ENCODE data around the gene KIAA1958.
"Not testable (repeated sequence)": the region's sequence is repeated elsewhere in the genome, so short reads cannot be mapped to it uniquely, and the experiment has no call there.

Gene KIAA1958

DNA sequence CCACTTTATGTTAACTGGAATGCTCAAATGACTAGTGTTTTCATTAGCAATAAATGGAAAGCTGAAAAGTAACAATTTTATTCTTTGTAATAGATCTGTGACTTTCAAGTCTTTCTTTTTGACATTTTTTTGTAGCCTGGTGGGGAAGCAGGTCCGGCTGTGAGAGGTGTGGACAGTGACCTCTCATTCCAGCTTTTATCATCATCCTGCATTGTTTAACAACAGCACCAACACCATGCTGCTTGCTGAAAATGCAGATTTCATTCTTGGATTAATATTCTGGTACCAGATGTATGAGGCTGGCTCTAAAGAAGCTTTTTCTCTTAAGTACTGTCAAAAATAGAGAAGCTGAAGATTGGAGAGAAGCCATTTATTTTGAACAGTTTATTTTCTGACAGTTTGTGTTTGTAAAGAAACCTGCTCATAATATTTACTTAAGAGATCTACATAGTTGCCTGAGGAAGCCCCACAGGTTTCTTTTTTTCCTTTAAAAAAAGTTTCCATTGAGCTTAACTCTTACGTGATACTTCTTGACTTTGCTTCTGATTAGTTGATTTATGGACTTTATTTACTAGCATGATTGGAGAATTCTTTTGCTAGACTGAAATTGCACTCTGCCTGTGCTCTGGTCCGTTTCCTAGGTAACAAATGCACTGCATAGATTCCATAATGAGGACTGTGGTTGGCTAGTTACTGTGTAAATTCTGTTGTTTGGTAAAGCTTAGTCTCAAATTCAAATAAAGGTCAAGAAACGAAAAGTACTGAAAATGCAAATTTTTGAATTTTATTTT lies 3.4 kb downstream of the KIAA1958 start:
- no peak for DNase-seq

DNA sequence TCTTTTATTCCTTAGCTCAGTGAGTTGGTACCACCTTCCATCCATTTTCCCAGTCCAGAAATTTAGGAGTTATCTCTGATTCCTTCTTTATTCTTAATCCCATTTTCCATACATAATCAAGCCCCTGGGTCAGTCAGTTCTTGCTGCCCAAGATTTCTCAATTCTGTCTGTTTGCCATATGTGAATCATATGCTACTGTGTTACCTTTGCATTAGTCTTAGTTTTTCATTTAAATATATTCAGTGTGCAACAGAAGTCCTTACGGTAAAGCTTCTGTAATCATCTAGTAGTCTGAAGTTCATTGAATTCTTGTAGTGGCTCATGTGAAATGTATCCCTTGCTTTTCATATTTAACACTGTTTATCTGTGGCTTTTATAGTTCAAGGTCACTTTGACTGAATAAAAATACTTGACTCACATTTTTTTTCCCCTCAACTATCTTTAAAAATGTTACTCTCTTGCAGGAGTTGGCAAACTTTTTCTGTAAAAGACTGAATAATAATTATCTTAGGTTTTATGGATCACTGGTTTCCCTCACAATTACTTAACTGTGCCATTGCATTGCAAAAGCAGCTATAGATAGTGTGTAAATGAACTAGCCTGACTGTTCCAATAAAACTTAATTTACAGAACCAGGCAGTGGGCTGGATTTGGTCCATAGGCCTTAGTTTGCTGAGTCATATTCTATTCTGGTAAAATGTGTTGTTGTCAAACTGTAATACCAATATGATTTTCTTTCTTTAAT lies 6.9 kb downstream of the KIAA1958 start:
- DNase-seq: no peak

DNA sequence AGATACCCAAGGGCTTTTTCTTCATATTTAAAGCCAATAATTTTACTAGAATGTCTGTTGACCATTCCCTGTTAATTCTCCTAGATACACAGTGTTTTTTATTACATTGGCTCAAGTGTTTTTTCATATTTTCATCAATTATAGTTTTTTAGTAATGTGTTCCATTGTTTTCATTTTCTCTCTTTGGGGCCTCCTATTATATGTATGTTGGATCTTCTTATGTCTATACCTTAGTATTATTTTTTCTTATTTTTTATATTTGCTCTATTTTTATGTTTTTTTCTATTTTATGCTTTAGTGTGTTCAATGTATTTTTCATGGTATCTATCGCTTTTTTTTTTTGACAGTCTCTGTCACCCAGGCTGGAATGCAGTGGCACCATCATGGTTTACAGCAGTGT lies 7.5 kb downstream of the KIAA1958 start:
- no peak for DNase-seq

DNA sequence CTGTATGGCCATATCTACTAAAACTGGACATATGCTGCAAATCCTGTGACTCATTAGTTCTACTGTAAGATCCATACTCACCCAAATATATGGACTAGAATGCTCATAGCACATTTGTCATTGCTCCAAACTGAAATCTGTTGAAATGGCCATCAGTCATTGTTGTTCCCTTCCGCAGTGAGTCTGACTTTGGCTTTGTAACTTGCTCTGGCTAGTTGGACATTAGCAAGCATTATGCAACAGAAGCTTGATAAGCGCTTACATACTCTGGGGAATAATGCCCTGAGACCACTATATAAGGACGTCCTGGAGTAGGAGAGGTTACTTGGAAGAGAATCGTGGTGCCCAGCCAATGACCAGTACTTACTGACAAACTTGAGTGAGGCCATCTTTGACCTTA lies 9.0 kb downstream of the KIAA1958 start:
- DNase-seq: no peak

DNA sequence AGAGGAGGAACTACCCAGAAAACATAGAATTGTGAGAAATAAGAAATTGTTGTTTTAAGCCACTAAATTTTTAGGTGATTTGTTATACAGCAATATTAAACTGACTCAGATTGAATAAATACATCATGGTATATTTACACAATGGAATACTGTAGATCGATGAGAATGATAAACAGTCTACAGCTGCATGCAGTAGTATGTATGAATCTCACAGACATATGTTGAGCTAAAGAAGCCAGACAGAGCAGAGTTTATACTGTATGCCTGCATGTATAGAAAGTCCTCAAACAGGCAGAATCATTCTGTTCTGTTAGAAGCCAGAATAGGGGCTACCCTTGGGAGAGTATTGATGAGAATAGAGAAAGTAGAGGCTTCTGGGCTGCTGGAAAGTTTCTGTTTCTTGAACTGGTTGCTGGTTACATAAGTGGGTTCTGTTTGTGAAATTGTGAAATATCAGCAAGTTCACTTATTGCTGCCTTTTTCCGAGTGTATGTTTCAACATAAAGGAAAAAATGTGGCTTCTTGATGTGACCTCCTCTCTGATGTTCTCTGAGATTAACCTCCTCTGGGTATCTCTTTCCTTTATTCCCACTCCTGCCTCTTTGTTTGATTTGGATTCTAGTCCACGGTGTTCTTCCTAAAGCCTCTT lies 9.6 kb downstream of the KIAA1958 start:
- DNase-seq: no peak

DNA sequence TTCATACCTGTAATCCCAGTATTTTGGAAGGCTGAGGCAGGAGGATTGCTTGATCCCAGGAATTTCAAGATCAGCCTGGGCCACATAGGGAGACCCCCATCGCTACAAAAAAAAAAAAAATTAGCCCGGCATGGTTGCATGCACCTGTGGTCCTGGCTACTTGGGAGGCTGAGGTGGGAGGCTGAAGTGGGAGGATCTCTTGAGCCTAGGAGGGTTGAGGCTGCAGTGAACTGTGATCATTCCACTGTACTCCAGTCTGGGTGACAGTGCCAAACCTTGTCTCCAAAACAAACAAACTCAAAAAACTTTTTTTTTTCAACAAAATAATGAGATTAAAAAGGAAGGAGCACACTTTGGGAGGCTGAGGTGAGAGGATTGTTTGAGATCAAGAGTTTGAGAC lies 14.2 kb downstream of the KIAA1958 start:
- DNase-seq: no peak

DNA sequence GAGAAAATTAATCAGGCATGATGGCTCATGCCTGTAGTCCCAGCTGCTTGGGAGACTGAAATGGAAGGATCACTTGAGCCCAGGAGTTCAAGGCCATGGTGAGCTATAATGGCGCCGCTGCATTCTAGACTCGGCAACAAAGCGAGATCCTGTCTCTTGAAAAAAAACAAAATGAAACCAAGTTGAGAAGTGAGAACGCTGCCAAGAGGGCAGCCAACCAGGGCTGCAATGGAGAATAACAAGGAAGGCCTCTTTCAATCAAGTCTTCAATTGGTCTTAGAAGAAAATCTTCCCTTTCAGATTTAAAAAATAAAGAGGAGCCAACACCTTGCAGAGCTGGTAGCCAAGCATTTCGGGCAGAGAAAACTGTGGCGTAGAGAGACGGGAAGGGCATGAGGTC lies 14.7 kb downstream of the KIAA1958 start:
- no peak for DNase-seq

DNA sequence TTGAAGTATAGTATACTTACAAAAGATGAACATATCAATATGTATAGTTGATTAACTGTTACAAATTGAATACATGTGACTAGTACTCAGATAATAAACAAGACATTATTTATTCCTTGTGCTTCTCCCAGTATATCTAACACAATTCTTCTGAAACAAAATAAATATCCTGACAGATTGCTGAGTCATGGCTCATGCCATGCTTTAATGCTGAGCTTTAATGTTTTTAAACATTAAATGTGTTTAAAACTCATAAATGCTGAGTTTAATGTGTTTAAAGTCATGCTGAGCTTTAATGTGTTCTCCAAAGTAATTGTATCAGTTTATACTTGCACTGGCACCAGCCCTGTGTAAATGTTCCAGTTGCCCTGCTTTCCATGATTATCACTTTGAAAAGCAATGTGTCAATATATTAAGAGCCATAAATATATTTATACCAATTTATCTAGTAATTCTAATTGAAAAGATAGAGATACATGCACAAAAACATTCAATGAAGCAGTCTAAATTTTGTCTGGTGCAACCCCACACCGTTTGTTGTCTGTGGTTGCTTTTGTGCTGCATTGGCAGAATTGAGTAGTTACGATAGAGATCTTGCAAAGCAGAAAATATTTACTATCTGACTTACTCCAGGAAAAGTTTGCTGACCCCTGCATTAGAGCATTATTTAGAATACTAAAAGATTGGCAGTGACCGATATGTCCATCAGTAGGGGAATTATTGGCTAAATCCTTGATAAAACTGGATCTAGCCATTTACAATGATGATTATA lies 15.7 kb downstream of the KIAA1958 start:
- DNase-seq: no peak

DNA sequence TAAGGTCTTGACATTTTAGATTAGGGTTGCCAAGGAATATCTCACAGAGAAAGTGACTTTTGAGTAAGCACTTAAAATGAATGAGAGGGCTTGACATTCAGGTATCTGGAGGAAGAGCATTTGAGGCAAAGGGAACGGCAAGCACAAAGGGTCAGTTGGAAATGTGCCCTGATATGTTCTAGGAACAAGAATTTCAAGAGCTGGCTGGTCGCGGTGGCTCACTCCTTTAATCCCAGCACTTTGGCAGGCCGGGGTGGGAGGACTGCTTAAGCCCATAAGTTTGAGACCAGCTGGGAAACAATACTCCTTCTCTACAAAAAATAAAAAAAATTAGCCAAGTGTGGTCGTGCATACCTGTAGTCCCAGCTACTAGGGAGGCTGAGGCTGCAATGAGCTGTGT lies 16.5 kb downstream of the KIAA1958 start:
- DNase-seq: no peak

DNA sequence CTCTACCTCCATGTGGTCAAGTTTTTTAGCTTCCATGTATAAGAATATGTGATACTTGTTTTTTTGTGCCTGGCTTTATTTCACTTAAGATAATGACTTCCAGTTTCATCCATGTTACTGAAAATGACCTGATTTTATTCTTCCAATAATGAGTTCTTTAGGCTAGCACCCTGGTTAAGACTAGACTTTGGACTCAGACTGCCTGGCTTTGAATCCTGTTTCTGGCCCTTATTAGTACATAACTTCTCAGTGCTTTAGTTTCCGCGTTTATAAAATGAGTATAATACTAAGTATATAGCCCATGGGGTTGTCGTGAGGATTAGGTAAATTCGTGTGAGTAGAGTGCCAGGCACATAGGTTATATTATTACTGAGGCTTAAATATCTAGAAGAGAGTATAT lies 18.5 kb downstream of the KIAA1958 start:
- no peak for DNase-seq

DNA sequence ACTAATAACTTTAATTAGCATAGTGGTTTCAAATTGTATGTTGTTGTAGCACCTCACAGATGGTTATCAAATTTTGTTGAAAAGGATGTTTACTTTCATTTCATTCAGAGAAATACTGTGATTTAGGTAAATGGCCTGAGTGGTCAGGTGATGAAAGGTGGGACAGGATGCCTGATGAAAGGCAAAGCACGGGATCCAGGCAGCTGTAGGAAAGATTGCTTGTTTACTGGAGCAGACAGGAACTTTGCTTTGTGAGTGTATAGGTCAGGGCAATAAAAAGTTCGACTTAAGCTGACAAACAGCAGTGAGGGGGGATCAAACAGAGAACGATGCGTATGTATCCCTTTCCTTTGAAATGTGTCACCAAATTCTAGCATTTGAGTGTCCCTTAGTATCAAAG lies 19.0 kb downstream of the KIAA1958 start:
- no peak for DNase-seq

DNA sequence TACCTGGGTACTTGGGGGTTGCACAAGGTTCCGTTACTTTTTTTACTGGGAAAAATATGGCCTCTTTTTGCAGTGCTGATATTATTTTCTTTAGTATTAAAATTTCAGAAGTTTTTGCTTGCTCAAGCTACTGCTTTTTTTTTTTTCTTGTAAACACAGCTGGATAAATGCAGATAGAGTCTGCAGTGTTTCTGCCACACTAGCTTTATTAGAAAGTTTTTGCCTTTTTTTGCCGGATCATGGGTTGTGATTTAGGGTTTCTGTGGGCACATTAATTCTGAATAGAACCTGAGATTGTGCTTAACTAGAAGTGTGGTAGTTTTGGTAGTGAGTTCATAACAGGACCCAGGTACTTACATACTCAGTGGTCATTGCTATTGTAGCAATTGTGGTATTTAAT lies 19.9 kb downstream of the KIAA1958 start:
- no peak for DNase-seq

DNA sequence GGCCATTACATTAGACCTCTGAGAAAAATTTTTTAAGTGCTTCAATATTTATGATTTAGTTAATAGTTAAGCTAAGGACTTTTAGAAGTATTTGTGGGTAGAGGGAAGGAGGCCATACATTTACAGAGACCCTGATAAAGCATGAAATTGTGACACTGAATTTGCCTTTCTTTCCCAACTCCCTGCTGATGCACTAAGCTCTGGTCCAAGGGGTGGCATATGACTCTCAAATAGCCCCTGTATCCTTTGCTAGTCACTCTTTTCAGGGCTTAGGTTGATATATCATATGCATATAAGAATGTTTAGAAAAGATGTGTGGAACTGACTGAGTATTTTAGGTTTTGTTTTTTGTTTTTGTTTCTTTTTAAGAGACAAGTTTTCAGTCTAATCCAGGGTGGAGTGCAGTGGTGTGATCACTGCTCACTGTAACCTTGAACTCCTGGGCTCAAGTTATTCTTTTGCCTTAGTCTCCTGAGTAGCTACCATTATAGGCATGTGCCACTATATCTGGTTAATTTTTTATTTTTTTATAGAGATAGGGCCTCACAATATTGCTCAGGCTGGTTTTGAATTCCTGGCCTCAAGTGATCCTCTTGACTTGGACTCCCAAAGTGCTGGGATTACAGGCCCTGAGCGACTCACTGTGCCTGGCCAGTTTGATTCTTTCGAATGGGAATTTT lies 20.5 kb downstream of the KIAA1958 start:
- DNase-seq: no peak

DNA sequence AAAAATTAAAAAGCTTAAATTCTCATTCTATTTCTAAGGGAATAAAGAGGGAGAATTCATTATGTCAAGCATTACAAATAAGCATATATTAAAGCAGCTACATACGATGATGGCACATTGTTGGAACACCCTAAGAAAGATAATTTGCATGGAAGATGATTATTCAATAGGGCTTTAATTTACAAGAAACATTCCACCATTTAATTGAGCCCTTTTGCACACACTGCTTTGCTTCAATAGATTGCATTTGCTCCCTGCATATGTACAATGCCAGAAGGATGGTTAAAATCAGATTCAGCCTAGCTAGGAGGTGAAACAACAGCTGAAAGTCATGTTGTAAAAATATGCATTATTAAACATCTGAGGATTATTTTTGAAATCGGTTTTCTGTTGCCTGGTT lies 21.8 kb downstream of the KIAA1958 start:
- DNase-seq: no peak

DNA sequence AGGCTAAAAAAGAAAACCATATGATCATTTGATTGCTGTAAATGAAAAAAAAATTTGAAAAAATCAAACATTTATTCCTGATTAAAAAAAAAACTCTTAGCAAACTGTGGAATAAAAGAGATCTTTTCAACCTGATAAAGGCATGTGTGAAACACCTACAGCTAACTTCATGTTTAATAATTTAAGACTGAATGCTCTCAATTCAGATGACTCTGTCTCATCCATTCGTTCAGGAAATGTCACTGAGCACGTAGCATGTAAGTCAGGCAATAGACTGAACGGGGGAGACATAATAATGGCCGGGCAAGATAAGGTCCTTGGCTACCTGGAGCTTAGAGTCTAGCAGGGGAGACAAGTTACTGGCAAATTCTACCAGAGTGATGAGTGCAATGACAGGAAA lies 25.8 kb downstream of the KIAA1958 start:
- DNase-seq: not testable (repeated sequence)

DNA sequence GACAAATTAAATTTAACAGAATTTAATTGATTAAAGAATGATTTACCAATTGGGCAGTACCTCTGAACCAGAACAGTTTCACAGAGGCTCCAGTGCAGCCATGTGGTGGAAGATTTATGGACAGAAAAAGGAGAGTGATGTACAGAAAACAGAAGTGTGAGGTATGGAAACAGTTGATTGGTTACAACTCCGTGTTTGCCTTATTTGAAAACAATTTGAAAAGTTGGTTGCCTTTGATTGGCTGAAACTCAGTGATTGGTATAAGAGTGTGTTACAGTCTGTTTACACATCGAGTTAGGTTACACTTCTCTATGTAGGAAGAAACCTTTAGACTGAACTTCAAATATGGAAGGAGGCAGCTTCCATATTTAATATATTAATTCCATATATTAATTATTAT lies 30.1 kb downstream of the KIAA1958 start:
- DNase-seq: no peak

DNA sequence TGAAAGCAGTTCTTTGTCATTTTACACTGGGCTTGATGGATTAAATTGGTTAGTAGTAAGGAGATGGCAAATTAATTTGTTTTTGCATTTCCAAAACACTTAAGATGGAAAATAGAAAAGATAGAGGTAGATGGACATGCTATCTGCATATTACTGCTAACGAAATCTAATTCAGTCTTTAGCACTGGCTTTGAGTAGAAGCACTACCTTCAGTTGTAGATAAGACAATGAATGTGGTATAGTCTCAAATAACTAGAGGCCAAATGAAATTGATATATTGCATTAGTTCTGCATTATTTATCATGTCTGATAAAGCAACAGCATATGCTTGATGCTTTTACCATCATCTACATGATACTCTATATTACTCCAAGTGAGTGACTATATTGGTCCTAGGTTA lies 33.4 kb downstream of the KIAA1958 start:
- DNase-seq: no peak

DNA sequence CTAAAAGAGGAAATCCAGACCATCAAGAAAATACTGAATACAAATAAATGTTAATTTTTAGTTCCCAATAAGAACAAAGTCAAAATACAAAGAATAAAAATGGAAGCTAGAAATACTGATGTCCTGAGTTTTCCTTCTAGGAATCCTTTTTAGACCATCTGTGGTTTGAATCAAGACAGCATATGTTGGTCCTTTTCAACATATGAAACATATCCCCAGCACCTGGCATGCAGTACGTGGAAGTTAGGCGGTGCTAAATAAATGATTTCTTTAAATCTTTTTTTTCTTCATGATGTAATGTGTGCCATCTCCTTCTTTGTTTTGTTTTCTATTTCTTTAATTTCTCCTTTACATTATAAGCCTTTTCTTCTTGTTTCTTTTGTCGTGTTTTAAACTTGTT lies 34.0 kb downstream of the KIAA1958 start:
- no peak for DNase-seq

DNA sequence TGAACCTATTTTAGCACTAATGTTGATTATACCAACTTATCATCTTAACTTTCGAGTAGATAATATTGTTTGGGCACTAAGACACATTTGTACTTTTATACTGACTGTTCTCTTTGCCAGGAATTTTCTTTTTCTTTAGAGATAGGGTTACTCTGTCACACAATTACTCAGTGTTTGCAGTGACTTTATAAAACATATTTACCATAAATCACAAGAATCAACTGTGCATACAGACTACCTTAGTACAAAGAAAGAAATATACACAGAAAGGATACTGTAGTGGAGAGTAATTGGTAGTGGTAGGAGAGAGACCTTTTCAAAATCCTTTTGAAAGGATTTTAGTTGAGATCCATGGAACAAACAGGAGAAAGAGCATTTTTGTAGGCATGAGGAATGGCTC lies 40.3 kb downstream of the KIAA1958 start:
- no peak for DNase-seq

DNA sequence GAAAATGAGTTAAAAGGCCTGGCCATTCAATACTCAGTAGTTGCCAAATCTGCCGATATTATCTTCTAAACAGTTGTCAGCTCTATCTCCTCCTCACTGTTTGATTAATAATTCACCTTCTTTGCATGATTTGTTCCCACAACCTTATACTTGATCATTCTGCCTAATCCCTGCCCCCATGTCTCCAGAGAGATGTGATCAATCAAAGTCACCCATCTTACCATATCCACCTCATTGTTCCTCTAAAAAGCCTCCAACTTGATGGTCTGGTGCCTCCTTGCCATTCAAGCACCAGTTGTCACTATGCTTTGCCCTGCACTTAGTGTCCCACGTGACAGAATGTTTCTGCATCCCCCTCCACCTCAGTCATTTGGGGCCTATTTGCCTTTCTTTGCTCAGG lies 41.3 kb downstream of the KIAA1958 start:
- no peak for DNase-seq

DNA sequence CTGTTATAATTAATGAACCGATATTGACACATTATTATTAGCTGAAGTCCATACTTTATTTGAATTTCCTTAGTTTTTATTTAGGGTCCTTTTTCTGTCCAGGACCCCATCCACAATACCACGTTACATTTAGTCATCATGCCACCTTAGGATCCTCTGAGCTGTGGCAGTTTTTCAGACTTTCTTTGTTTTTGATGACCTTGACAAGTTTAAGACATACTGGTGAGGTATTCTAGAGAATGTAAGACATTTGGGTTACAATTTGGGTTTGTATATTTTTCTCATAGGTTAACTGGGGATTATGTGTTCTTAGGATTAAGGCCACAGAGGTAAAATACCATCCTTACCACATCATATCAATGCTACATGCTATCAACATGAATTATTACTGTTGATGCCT lies 42.7 kb downstream of the KIAA1958 start:
- no peak for DNase-seq

DNA sequence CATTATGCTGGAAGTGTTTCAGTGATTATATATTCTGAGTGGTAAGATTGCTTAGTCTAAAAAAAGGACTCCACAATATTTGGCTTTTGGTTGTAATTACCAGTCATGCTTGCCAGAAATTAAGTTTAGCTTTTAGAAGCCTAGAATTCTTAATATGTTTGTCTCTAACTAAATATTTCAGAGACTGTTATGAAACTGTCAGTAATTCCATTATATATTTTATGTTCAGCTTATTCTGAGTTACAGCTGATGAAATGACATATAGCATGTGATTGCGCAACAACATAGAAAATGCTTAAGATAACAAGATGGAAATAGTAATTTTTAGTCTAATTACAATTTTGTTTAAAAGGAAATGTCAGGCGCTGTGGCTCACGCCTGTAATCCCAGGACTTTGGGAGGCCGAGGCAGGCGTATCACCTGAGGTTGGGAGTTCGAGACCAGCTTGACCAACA lies 44.2 kb downstream of the KIAA1958 start:
- DNase-seq: no peak
